Measurements from ENCODE around the gene MAST4.

- TF ChIP-seq CTCF (IDR thresholded peaks at IDR 0.05; ENCODE audit: low read depth, low read length) (no peak), EZH2phosphoT487 (IDR thresholded peaks at IDR 0.05; ENCODE audit: low read depth) (no peak)
Measured at GRCh38 chr5:66642538-66642937, 46.3 kb downstream of the MAST4 start.

All from OCI-LY3 (cell line).